Right atrium auricular region (tissue), 2 donors: ENCODE results near the gene COX20. TPM values are rescaled to one million over a fixed set of nuclear protein-coding genes. Genes with fewer than 3 reads are reported as not detected.

Source experiments
- DNase-seq: peaks from one replicate; pipeline ENCODE4 v3.0.0-alpha.2; 2019; ENCODE audit warnings: low spot score
- H3K27ac ChIP-seq, 2 donors: fragments of 200-600 bp; sonication (generic); 1 replicate in 1 of 2; 2 replicates in 1 of 2; pipeline ENCODE4 v1.5.1; 2016 to 2019
- H3K27me3 ChIP-seq, 2 donors: fragments of 200-600 bp; sonication (generic); one replicate each; pipeline versions ENCODE4 v1.5.1 to v1.6.0; 2017 to 2019
- H3K36me3 ChIP-seq: fragments of 200-600 bp; sonication (generic); one replicate; pipeline ENCODE4 v1.5.1; 2016
- H3K4me1 ChIP-seq, 2 donors: fragments of 200-600 bp; sonication (generic); one replicate each; pipeline versions ENCODE4 v1.5.1 to v1.6.0; 2017 to 2019
- H3K4me3 ChIP-seq, 2 donors: fragments of 200-600 bp; sonication (generic); 1 replicate in 1 of 2; 2 replicates in 1 of 2; pipeline ENCODE4 v1.5.1; 2017 to 2019; ENCODE audit warnings: mild to moderate bottlenecking in 1 of 2, moderate library complexity in 1 of 2
- H3K9me3 ChIP-seq, 2 donors: fragments of 200-600 bp; sonication (generic); one replicate each; pipeline ENCODE4 v1.5.1; 2019
- total RNA-seq, 2 donors: library from RNA; depleted of rRNA; stranded (reverse); fragments of >200 nt; gene quantifications; one replicate each; pipeline ENCODE4 v1.1.0, GENCODE V29; 2016
- TF ChIP-seq, protein P1 (sequence below), 2 donors: fragments of 200-600 bp; sonication (generic); IDR thresholded peaks; one replicate each; pipeline ENCODE4 v1.5.1; 2019; ENCODE audit warnings: antibody characterized with exemption in 2 of 2

Gene COX20
- total RNA-seq, 2 donors from 2014 or later, result 57.3 to 64.7 TPM

DNA sequence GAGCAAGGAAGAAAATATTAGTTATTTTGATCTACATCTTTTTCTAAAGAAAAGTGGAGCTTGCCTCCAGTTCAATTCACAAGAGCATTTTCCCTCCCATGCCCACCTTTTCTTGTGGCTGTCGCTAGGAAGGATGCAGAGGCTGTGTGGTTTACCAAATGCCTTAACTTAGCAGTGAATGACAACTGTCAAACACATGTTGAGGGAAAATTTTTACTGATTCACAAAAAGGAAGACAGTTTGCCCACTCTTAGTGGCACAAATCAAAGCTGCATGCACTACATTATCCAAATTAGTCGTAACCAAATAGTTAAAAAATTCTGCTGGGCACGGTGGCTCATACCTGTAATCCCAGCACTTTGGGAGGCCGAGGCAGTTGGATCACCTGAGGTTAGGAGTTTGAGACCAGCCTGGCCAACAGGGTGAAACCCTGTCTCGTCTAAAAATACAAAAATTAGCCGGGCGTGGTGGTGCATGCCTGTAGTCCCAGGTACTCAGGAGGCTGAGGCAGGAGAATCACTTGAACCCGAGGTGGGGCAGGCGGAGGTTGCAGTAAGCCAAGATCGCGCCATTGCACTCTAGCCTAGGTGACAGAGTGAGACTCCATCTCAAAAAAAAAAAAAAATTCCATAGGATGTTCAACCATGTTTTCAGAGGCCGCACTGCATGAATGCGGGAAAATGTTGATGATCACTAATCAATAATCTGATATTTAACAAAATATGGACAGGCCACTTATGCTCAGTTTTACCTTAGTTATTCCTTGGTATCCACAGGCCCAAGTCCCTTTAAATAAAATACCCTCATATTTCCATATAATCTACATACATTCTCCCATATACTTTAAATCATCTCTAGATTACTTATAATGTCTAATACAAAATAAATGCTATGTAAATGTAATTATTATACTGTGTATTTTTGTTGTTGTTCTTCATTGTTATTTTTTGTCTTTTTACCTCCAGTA, 9.0 kb downstream of the COX20 start:
- Histone ChIP-seq H3K9me3 (no peaks in the 10 kb centered on the region), H3K27me3 (no peaks in the 10 kb centered on the region), H3K4me3 (no peak overlapping the region), H3K27ac (no peak overlapping the region), H3K36me3 (peaks cover 73% of the 10 kb centered on the region), H3K4me1 (peaks cover 0 to 22% of the 10 kb centered on the region in 2 donors)
- TF ChIP-seq, protein P1, sequence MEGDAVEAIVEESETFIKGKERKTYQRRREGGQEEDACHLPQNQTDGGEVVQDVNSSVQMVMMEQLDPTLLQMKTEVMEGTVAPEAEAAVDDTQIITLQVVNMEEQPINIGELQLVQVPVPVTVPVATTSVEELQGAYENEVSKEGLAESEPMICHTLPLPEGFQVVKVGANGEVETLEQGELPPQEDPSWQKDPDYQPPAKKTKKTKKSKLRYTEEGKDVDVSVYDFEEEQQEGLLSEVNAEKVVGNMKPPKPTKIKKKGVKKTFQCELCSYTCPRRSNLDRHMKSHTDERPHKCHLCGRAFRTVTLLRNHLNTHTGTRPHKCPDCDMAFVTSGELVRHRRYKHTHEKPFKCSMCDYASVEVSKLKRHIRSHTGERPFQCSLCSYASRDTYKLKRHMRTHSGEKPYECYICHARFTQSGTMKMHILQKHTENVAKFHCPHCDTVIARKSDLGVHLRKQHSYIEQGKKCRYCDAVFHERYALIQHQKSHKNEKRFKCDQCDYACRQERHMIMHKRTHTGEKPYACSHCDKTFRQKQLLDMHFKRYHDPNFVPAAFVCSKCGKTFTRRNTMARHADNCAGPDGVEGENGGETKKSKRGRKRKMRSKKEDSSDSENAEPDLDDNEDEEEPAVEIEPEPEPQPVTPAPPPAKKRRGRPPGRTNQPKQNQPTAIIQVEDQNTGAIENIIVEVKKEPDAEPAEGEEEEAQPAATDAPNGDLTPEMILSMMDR (IDR thresholded peaks at IDR 0.05), result no peak
- DNase-seq, result no peak

GRCh38 chr1:244846653-244847052, 11.2 kb downstream of the COX20 start:
- DNase-seq, result no peak
- Histone ChIP-seq H3K4me1 (peaks cover 0 to under 1% of the 10 kb centered on the region in 2 donors), H3K4me3 (no peak overlapping the region), H3K36me3 (peaks cover 70% of the 10 kb centered on the region), H3K27ac (no peak overlapping the region), H3K27me3 (no peaks in the 10 kb centered on the region), H3K9me3 (no peaks in the 10 kb centered on the region)
- TF ChIP-seq, protein P1 (IDR thresholded peaks at IDR 0.05), result no peak

DNA sequence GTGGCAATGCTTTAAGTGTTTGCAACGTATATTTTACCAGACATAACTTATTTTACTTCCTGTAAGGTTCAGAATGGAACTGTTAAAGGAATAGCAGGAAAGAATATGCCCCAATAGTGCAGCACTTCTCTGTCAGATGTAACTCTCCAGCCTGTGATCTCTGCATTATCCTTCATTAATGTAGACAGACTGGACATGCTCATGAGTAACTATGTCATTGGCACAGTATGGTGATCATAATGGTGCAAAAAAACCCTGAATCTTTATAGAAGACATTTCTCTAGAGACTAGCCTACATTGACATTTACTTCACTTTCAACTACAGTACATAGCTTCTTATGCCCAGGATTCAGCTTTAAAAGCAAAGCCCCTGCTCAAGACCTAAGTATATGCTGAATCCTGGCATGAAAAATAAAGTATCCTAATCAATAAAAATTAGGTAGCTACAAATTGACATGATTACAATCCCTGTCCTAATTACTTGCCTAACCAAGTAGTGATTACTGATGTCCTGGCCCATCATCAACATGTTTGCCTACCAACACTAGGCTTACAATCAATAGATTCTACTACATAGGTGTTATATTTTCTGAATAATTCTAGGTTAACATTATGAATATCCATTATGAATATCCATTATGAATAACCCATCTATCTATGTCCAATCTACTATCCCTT, 13.9 kb downstream of the COX20 start:
- TF ChIP-seq, protein P1 (IDR thresholded peaks at IDR 0.05), result no peak
- Histone ChIP-seq H3K4me1 (peaks cover 0 to 1% of the 10 kb centered on the region in 2 donors), H3K9me3 (no peaks in the 10 kb centered on the region), H3K27ac (no peak overlapping the region), H3K27me3 (no peaks in the 10 kb centered on the region), H3K4me3 (no peak overlapping the region), H3K36me3 (peaks cover 71% of the 10 kb centered on the region)
- no peak for DNase-seq

- H3K9me3 ChIP-seq, result no peaks in the 10 kb centered on the region
- H3K36me3 ChIP-seq, result peaks cover 71% of the 10 kb centered on the region
- H3K27me3 ChIP-seq, result no peaks in the 10 kb centered on the region
- H3K4me1 ChIP-seq, result peaks cover 0 to 11% of the 10 kb centered on the region in 2 donors
- H3K4me3 ChIP-seq, result no peak overlapping the region
- peak overlapping the region in 1 of 2 donors; percentile 19 for H3K27ac ChIP-seq
- no peak for DNase-seq
- TF ChIP-seq, protein P1 (IDR thresholded peaks at IDR 0.05), result no peak
These were observed 14.8 kb downstream of the COX20 start for GRCh38 chr1:244850099-244850852.

DNA sequence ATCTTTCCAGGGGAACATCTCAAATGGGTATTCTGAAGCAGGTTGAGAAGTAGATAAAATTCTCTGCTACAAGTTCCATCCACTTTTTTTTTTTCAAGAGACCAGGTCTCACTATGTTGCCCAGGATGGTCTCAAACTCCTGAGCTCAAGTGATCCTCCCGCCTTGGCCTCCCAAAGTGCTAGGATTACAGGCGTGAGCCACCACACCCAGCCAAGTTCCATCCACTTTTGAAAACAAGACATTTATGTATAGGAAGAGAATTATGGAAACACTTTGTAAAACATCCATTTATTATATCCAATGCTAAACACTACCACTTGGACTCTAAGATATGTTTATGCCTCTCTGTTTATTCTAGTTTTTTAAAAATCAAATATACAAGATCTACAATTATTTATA, 15.4 kb downstream of the COX20 start:
- Histone ChIP-seq H3K27me3 (no peaks in the 10 kb centered on the region), H3K4me1 (peaks cover 0 to 15% of the 10 kb centered on the region in 2 donors), H3K9me3 (no peaks in the 10 kb centered on the region), H3K36me3 (peaks cover 71% of the 10 kb centered on the region), H3K27ac (no peak overlapping the region), H3K4me3 (no peak overlapping the region)
- TF ChIP-seq, protein P1 (IDR thresholded peaks at IDR 0.05), result no peak
- no peak for DNase-seq
